ENCODE data around the gene GHRL. TPM values are rescaled to one million over a fixed set of nuclear protein-coding genes. Genes with fewer than 3 reads are reported as not detected.
"Not testable (repeated sequence)": the region's sequence is repeated elsewhere in the genome, so short reads cannot be mapped to it uniquely, and the experiment has no call there.

The GHRL gene
- total RNA-seq, 1 experiment from 2014 or later, result 0.21 TPM

- H3K4me1 ChIP-seq (replicated peaks), result no peaks in the 10 kb centered on the region
- H3K9me3 ChIP-seq (replicated peaks), result no peaks in the 10 kb centered on the region
- H3K27ac ChIP-seq, result no peak overlapping the region
- DNase-seq (ENCODE audit: low read depth in 1 of 2, low spot score in 2 of 2), result no peak
- H3K36me3 ChIP-seq, result peaks cover 63% of the 10 kb centered on the region
- H3K4me3 ChIP-seq, result no peak overlapping the region
- no peaks in the 10 kb centered on the region for H3K27me3 ChIP-seq (replicated peaks)
Observed at GRCh38 chr3:10300087-10300486, 7.3 kb upstream of the GHRL start.

DNA sequence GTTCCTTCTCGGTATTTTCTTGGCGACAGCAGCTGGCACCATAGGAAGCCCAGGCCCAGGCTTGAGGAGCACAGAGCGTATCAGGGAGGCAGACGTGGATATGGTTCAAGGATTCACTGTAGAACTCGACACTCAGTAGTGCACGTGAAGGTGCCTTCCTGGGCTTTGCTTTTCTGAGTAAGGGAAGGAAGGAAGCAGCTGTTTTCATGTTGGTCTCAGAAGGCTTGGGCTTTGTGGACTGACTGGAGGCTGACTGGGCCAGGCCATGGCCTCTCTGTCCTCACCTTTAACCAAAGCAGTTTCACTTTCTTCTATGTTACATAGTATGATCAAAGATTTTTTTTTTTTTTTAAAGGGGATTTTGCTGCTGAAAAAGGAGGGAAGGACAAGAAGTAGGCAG is 6.9 kb upstream of the GHRL start:
- Histone ChIP-seq H3K27ac (no peak overlapping the region), H3K27me3 (replicated peaks) (no peaks in the 10 kb centered on the region), H3K9me3 (replicated peaks) (no peaks in the 10 kb centered on the region), H3K4me1 (replicated peaks) (no peaks in the 10 kb centered on the region), H3K4me3 (no peak overlapping the region), H3K36me3 (peaks cover 59% of the 10 kb centered on the region)
- DNase-seq (ENCODE audit: low read depth in 1 of 2, low spot score in 2 of 2), result no peak

DNA sequence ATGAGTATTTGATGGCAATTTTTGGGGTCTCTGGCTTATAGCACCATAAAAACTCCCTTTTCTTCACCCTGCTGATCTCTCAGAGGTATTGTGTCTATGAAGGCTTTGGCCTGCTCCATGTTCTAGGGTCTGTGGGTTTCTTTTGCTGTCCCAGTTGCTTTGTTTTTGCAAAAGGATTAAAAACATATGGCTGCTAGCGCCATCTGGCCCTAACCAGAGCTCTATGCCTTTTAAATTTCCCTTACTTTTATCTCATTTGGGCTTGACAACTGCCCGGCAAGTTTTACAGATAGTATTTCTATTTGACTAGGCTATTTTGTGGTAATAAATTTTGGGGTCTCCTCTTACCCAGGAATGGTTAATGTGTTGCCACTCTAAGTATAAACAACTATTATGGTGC is 6.4 kb upstream of the GHRL start:
- Histone ChIP-seq H3K4me3 (no peak overlapping the region), H3K27me3 (replicated peaks) (no peaks in the 10 kb centered on the region), H3K27ac (no peak overlapping the region), H3K36me3 (peaks cover 54% of the 10 kb centered on the region), H3K4me1 (replicated peaks) (no peaks in the 10 kb centered on the region), H3K9me3 (replicated peaks) (no peaks in the 10 kb centered on the region)
- no peak for DNase-seq (ENCODE audit: low read depth in 1 of 2, low spot score in 2 of 2)

DNA sequence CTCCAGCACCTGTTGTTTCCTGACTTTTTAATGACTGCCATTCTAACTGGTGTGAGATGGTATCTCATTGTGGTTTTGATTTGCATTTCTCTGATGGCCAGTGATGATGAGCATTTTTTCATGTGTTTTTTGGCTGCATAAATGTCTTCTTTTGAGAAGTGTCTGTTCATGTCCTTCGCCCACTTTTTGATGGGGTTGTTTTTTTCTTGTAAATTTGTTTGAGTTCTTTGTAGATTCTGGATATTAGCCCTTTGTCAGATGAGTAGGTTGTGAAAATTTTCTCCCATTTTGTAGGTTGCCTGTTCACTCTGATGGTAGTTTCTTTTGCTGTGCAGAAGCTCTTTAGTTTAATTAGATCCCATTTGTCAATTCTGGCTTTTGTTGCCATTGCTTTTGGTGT is 5.3 kb upstream of the GHRL start:
- not testable (repeated sequence) for H3K4me3 ChIP-seq; H3K9me3 ChIP-seq (replicated peaks); H3K27ac ChIP-seq; DNase-seq (ENCODE audit: low read depth in 1 of 2, low spot score in 2 of 2); H3K4me1 ChIP-seq (replicated peaks); H3K27me3 ChIP-seq (replicated peaks)
- peaks cover 43% of the 10 kb centered on the region for H3K36me3 ChIP-seq

- Histone ChIP-seq H3K4me3 (no peak overlapping the region), H3K9me3 (replicated peaks) (no peaks in the 10 kb centered on the region), H3K36me3 (peaks cover 6% of the 10 kb centered on the region), H3K4me1 (replicated peaks) (no peaks in the 10 kb centered on the region), H3K27ac (no peak overlapping the region), H3K27me3 (replicated peaks) (no peaks in the 10 kb centered on the region)
- DNase-seq (ENCODE audit: low read depth in 1 of 2, low spot score in 2 of 2), result no peak
Observed at GRCh38 chr3:10294030-10294586, 1.4 kb upstream of the GHRL start.

- no peaks in the 10 kb centered on the region for H3K9me3 ChIP-seq (replicated peaks)
- H3K36me3 ChIP-seq, result peaks cover 16% of the 10 kb centered on the region
- no peak for DNase-seq (ENCODE audit: low read depth in 1 of 2, low spot score in 2 of 2)
- no peaks in the 10 kb centered on the region for H3K27me3 ChIP-seq (replicated peaks)
- H3K4me3 ChIP-seq, result no peak overlapping the region
- no peak overlapping the region for H3K27ac ChIP-seq
- no peaks in the 10 kb centered on the region for H3K4me1 ChIP-seq (replicated peaks)
Observed at GRCh38 chr3:10291641-10292040, 1.1 kb downstream of the GHRL start.

GRCh38 chr3:10290481-10291176 is 2.1 kb downstream of the GHRL start:
- Histone ChIP-seq H3K27ac (no peak overlapping the region), H3K36me3 (peaks cover 16% of the 10 kb centered on the region), H3K4me1 (replicated peaks) (no peaks in the 10 kb centered on the region), H3K4me3 (no peak overlapping the region), H3K27me3 (replicated peaks) (no peaks in the 10 kb centered on the region), H3K9me3 (replicated peaks) (no peaks in the 10 kb centered on the region)
- no peak for DNase-seq (ENCODE audit: low read depth in 1 of 2, low spot score in 2 of 2)

DNA sequence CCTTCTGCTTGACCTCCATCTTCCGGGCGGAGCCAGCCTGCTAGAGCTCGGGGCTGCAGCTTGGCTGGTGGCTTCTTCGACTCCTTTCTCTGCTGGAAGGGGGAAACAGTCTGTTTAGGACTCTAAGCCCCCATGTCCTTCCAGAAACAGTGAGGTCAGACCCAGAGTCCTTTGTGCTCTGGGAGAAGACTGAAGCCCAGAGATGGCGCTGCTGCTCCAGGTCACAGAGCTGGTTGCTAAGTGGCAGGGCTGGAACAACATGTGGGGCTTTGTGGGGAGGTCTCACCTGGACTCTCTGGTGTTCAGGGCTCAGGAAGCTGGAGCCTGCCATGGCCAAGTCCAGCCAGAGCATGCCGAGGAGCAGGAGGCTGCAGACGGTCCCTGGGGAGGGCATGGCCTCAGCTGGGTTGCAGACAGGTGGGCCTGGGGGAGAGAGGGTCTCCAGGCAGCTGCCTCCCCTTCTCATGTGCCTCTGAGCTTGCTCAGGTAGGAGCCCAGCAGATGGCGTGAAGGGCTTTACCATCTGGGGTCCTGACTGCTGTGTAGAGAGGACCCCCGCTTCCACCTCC is 2.9 kb downstream of the GHRL start:
- Histone ChIP-seq H3K9me3 (replicated peaks) (no peaks in the 10 kb centered on the region), H3K27me3 (replicated peaks) (no peaks in the 10 kb centered on the region), H3K4me3 (no peak overlapping the region), H3K4me1 (replicated peaks) (no peaks in the 10 kb centered on the region), H3K36me3 (peaks cover 16% of the 10 kb centered on the region), H3K27ac (no peak overlapping the region)
- DNase-seq (ENCODE audit: low read depth in 1 of 2, low spot score in 2 of 2), result no peak

- H3K9me3 ChIP-seq (replicated peaks), result no peaks in the 10 kb centered on the region
- H3K27ac ChIP-seq, result no peak overlapping the region
- no peak for DNase-seq (ENCODE audit: low read depth in 1 of 2, low spot score in 2 of 2)
- no peaks in the 10 kb centered on the region for H3K4me1 ChIP-seq (replicated peaks)
- no peaks in the 10 kb centered on the region for H3K27me3 ChIP-seq (replicated peaks)
- H3K36me3 ChIP-seq, result peaks cover 16% of the 10 kb centered on the region
- no peak overlapping the region for H3K4me3 ChIP-seq
Observed at GRCh38 chr3:10289077-10289476, 3.7 kb downstream of the GHRL start.

GRCh38 chr3:10288575-10288960 is 4.2 kb downstream of the GHRL start:
- no peaks in the 10 kb centered on the region for H3K27me3 ChIP-seq (replicated peaks)
- no peak overlapping the region for H3K27ac ChIP-seq
- DNase-seq (ENCODE audit: low read depth in 1 of 2, low spot score in 2 of 2), result no peak
- H3K4me3 ChIP-seq, result no peak overlapping the region
- peaks cover 16% of the 10 kb centered on the region for H3K36me3 ChIP-seq
- no peaks in the 10 kb centered on the region for H3K9me3 ChIP-seq (replicated peaks)
- no peaks in the 10 kb centered on the region for H3K4me1 ChIP-seq (replicated peaks)

DNA sequence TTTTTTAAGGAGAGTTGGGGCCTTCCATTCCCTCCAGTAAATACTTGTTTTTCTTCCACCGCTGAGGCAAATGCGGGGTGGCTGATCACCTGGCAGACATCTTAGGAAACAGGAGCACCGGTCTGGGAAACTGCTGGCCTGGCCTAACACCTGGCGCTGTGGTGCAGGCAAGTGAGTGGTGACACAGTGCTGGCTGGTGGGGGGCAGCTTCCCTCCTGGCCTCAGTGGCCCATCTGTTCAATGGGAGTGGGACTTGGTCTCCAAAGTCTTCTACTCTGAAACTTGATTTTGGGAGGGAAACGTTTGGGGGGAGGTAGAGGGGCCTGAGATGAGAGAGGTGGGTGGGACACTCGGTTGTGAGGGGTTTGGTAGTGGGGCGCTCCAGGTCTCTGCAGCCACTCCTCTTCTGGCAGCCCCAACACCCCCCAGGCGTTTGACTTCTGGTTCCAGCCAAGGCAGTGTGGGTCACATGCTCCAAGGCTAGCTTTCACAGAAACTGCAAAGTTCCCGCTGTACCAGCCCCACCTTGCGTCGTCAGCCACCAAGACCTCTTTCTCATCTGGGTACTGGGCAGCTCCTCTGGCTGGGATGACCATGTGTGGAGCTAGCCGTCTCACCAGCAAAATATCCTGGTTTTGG is 4.7 kb downstream of the GHRL start:
- DNase-seq (ENCODE audit: low read depth in 1 of 2, low spot score in 2 of 2), result no peak
- no peaks in the 10 kb centered on the region for H3K4me1 ChIP-seq (replicated peaks)

GRCh38 chr3:10286596-10287295 is 6.0 kb downstream of the GHRL start:
- peaks cover 21% of the 10 kb centered on the region for H3K36me3 ChIP-seq
- H3K4me3 ChIP-seq, result no peak overlapping the region
- H3K27ac ChIP-seq, result no peak overlapping the region
- no peaks in the 10 kb centered on the region for H3K4me1 ChIP-seq (replicated peaks)
- H3K27me3 ChIP-seq (replicated peaks), result no peaks in the 10 kb centered on the region
- peak in 1 of 2 experiments; percentile 17 for DNase-seq (ENCODE audit: low read depth in 1 of 2, low spot score in 2 of 2)
- no peaks in the 10 kb centered on the region for H3K9me3 ChIP-seq (replicated peaks)

More for the DNA sequence above, 4.7 kb downstream of the GHRL start:
- no peaks in the 10 kb centered on the region for H3K9me3 ChIP-seq (replicated peaks)
- H3K27me3 ChIP-seq (replicated peaks), result no peaks in the 10 kb centered on the region
- no peak overlapping the region for H3K4me3 ChIP-seq
- no peak overlapping the region for H3K27ac ChIP-seq
- H3K36me3 ChIP-seq, result peaks cover 16% of the 10 kb centered on the region

DNA sequence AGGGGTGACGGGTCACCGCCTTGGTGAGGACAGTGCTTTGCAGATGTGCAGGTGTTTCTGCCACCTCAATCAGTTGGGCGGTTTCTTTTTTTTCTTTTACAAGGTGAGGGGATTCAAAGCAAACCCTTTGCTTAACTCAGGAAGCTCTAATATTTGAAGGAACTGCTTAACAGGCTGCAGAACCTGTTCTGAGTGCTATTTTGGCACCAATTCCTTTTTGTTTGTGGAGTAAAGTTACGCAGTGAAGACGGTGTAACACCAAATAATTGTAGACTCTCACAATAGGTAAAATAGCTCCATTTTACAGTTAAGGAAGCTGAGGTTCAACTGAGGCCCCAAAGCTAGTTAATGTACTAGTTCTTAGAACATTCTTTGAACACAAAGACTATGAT is 6.6 kb downstream of the GHRL start:
- Histone ChIP-seq H3K36me3 (peaks cover 21% of the 10 kb centered on the region), H3K9me3 (replicated peaks) (no peaks in the 10 kb centered on the region), H3K4me1 (replicated peaks) (no peaks in the 10 kb centered on the region), H3K27me3 (replicated peaks) (no peaks in the 10 kb centered on the region), H3K4me3 (no peak overlapping the region), H3K27ac (no peak overlapping the region)
- DNase-seq (ENCODE audit: low read depth in 1 of 2, low spot score in 2 of 2), result no peak
